ENCODE data around the gene MYO5A. TPM values are rescaled to one million over a fixed set of nuclear protein-coding genes. Genes with fewer than 3 reads are reported as not detected.

Gene MYO5A
- total and polyA plus RNA-seq, 3 donors from 2014 or later, result 11.7 to 35.5 (median 24.3) TPM

DNA sequence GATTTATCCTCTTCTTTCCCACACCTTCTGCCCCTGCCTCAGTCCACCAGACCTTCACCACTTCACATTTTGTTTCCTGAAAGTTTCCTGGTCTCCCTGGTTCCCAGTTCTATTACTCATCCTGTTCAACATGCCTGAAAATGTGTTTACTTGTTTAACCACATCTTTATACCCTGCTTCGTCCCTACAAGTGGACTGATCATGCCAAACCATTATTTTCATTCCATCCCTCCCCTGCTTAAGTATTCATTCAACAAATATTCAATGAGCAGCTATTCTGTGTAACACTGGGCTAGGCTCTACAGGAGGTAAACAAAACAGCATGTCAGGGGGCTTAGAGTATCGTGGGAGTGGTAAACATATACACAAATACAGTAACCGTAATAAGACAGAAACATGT lies 5.5 kb downstream of the MYO5A start:
- WGBS, 2 donors, result 87 to 89% methylated on average over 3 of the region's 3 CpGs
- H3K27ac ChIP-seq, result no peak overlapping the region
- DNase-seq, result no peak

DNA sequence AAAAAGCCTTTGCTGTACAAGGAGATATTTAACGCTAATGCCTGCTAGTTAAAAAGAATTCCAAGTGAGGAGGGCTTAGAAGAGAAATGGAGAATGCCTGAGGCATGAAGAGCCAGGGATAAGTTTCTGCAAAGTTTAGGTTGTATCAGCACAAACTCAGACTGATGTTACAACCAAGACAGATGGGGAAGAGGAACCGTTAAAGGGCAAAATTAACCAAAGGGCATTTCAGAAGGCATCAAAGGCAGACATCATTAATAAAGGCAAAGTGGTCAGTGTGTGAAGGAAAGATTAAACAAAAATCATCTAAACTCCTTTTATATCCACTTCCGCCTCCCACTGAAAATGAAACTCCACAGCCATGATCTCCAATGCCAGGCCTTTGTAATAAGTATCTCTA lies 7.0 kb downstream of the MYO5A start:
- intact Hi-C loops (cut with DNase I; ENCODE audit: low total_unique reads), result no loop called here
- Histone ChIP-seq H3K27me3 (no peaks in the 10 kb centered on the region), H3K9me3 (no peaks in the 10 kb centered on the region), H3K27ac (no peak overlapping the region), H3K4me1 (no peaks in the 10 kb centered on the region), H3K4me3 (no peak overlapping the region), H3K36me3 (ENCODE audit: low read depth, missing control alignments) (no peaks in the 10 kb centered on the region)
- no peak for DNase-seq
- TF ChIP-seq, protein P1, sequence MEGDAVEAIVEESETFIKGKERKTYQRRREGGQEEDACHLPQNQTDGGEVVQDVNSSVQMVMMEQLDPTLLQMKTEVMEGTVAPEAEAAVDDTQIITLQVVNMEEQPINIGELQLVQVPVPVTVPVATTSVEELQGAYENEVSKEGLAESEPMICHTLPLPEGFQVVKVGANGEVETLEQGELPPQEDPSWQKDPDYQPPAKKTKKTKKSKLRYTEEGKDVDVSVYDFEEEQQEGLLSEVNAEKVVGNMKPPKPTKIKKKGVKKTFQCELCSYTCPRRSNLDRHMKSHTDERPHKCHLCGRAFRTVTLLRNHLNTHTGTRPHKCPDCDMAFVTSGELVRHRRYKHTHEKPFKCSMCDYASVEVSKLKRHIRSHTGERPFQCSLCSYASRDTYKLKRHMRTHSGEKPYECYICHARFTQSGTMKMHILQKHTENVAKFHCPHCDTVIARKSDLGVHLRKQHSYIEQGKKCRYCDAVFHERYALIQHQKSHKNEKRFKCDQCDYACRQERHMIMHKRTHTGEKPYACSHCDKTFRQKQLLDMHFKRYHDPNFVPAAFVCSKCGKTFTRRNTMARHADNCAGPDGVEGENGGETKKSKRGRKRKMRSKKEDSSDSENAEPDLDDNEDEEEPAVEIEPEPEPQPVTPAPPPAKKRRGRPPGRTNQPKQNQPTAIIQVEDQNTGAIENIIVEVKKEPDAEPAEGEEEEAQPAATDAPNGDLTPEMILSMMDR (IDR thresholded peaks at IDR 0.05), result no peak
- TF ChIP-seq POLR2A (IDR thresholded peaks at IDR 0.05), result no peak
- WGBS, 2 donors, result 86 to 89% methylated on average over 3 of the region's 3 CpGs

More for the DNA sequence above, 5.5 kb downstream of the MYO5A start:
- no peaks in the 10 kb centered on the region for H3K36me3 ChIP-seq (ENCODE audit: low read depth, missing control alignments)
- no peaks in the 10 kb centered on the region for H3K27me3 ChIP-seq
- H3K4me1 ChIP-seq, result peaks cover 3% of the 10 kb centered on the region
- no peak for TF ChIP-seq POLR2A (IDR thresholded peaks at IDR 0.05)
- TF ChIP-seq, protein P1 (IDR thresholded peaks at IDR 0.05), result no peak
- H3K9me3 ChIP-seq, result no peaks in the 10 kb centered on the region
- no peak overlapping the region for H3K4me3 ChIP-seq
- intact Hi-C loops (cut with DNase I; ENCODE audit: low total_unique reads), result no loop called here

- no peaks in the 10 kb centered on the region for H3K27me3 ChIP-seq
- H3K9me3 ChIP-seq, result no peaks in the 10 kb centered on the region
- no peaks in the 10 kb centered on the region for H3K4me1 ChIP-seq
- no peak for TF ChIP-seq POLR2A (IDR thresholded peaks at IDR 0.05)
- TF ChIP-seq, protein P1 (IDR thresholded peaks at IDR 0.05), result no peak
- H3K27ac ChIP-seq, result no peak overlapping the region
- H3K4me3 ChIP-seq, result no peak overlapping the region
- intact Hi-C loops (cut with DNase I; ENCODE audit: low total_unique reads), result no loop called here
- H3K36me3 ChIP-seq (ENCODE audit: low read depth, missing control alignments), result no peaks in the 10 kb centered on the region
- no peak for DNase-seq
Observed at GRCh38 chr15:52520421-52520820, 8.3 kb downstream of the MYO5A start.

DNA sequence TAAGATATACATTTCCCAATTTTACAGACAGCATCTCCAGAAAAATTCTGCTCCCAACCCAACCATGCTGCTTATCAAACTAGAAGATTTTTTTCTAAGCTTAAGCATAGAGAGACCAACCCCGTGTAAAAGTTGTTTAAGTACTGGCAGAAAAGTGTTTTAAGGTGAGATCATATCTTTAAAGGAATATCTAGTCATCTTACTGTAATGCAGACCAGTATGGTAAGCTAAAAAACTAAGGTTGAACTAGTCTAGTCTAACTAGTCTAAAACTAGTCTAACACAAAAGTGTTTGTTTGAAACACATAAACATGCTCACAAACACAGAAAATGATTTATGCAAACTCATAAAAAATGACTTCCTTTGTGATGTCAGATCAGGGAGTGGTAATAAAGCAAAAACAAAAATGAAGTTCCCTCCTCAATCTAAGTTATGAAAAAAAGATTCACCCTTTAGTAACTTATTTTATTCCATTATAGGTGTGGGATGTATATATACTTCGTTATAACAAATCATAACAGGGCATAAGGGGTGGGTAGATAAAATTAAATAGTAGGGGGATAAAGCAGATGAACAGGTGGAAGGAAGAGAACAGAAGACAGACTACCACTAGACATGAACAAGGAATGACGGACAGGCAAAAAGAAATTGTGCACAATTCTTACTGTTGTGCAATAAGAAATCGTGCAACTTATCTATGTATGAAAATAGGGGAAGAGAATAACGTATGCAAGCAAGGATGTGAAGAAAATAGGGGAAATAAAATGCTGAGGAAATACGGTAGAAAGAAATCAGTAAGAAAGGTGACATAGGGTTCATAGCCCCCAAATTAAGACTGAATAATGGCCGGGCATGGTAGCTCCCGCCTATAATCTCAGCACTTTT lies 10.0 kb downstream of the MYO5A start:
- no peak overlapping the region for H3K27ac ChIP-seq
- 73 to 77% methylated on average over 8 of the region's 8 CpGs for WGBS, 2 donors

More for the DNA sequence above, 10.0 kb downstream of the MYO5A start:
- Histone ChIP-seq H3K27me3 (no peaks in the 10 kb centered on the region), H3K36me3 (ENCODE audit: low read depth, missing control alignments) (no peaks in the 10 kb centered on the region), H3K4me3 (no peak overlapping the region), H3K9me3 (no peaks in the 10 kb centered on the region), H3K4me1 (no peaks in the 10 kb centered on the region)
- no peak for TF ChIP-seq POLR2A (IDR thresholded peaks at IDR 0.05)
- TF ChIP-seq, protein P1 (IDR thresholded peaks at IDR 0.05), result no peak
- intact Hi-C loops (cut with DNase I; ENCODE audit: low total_unique reads), result no loop called here
- DNase-seq, result no peak
